CD4-positive, alpha-beta T cell (primary cell): ENCODE measurements around the gene RSRC1. TPM values are rescaled to one million over a fixed set of nuclear protein-coding genes. Genes with fewer than 3 reads are reported as not detected.

Source experiments
- ATAC-seq: fragments of 200-7000 bp; cut with Tn5 transposase; one replicate; pipeline ENCODE4 v1.10.0; 2022; ENCODE audit warnings: mild to moderate bottlenecking; ENCODE audit not compliant: poor library complexity
- CTCF ChIA-PET: fragments of 350-600 bp; sonication (Branson Sonifier 250); formaldehyde crosslinking; loops from one replicate; lab custom pipeline; 2021; ENCODE audit warnings: antibody characterized with exemption, inconsistent platforms; lab: Charles Lee
- POLR2A ChIA-PET: fragments of 350-600 bp; sonication (Branson Sonifier 250); formaldehyde crosslinking; loops from one replicate; lab custom pipeline; 2021; ENCODE audit warnings: antibody characterized with exemption, inconsistent platforms; lab: Charles Lee
- DNase-seq, 14 experiments: peaks; one replicate each; pipeline ENCODE4 v3.0.0-alpha.2; 2013 to 2020; ENCODE audit warnings: mixed read lengths in 2 of 14
- H3K27ac ChIP-seq, 2 donors: one replicate each; pipeline versions ENCODE4 v1.5.1 to v1.7.0; 2013; ENCODE audit warnings: low read length in 2 of 2, low read depth in 1 of 2, mild to moderate bottlenecking in 1 of 2
- H3K27me3 ChIP-seq, 2 experiments: 1 replicate in 1 of 2; 2 replicates in 1 of 2; pipeline versions ENCODE4 v1.6.1 to v1.7.0; 2013; ENCODE audit warnings: low read length in 2 of 2, control low read depth in 1 of 2, mild to moderate bottlenecking in 1 of 2, moderate library complexity in 1 of 2; ENCODE audit not compliant: insufficient read depth in 2 of 2, control insufficient read depth in 1 of 2
- H3K36me3 ChIP-seq: one replicate; pipeline ENCODE4 v1.6.1; 2013; ENCODE audit warnings: low read length, control low read depth; ENCODE audit not compliant: insufficient read depth
- H3K4me1 ChIP-seq: one replicate; pipeline ENCODE4 v1.6.1; 2013; ENCODE audit warnings: low read length, control low read depth; ENCODE audit not compliant: insufficient read depth
- H3K4me3 ChIP-seq: one replicate; pipeline ENCODE4 v1.5.1; 2013; ENCODE audit warnings: mild to moderate bottlenecking, low read length, moderate library complexity
- H3K9me3 ChIP-seq, 2 experiments: 1 replicate in 1 of 2; 2 replicates in 1 of 2; pipeline versions ENCODE4 v1.6.1 to v1.7.0; 2013; ENCODE audit warnings: low read length in 2 of 2, mild to moderate bottlenecking in 2 of 2, control low read depth in 1 of 2, moderate library complexity in 1 of 2; ENCODE audit not compliant: control insufficient read depth in 1 of 2, insufficient read depth in 1 of 2
- H3K27ac Mint-ChIP-seq: one replicate; pipeline ENCODE4 v1.8.0; 2020; ENCODE audit warnings: mixed read lengths
- H3K27me3 Mint-ChIP-seq: one replicate; pipeline ENCODE4 v1.8.0; 2021; ENCODE audit warnings: mixed read lengths
- H3K36me3 Mint-ChIP-seq: one replicate; pipeline ENCODE4 v1.8.0; 2021; ENCODE audit warnings: low read depth, mixed read lengths
- H3K4me1 Mint-ChIP-seq: one replicate; pipeline ENCODE4 v1.8.0; 2021; ENCODE audit warnings: low read depth, mixed read lengths
- H3K4me3 Mint-ChIP-seq: one replicate; pipeline ENCODE4 v1.8.0; 2020; ENCODE audit warnings: mild to moderate bottlenecking, mixed read lengths
- H3K9me3 Mint-ChIP-seq: one replicate; pipeline ENCODE4 v1.8.0; 2020; ENCODE audit warnings: mixed read lengths
- intact Hi-C, 2 experiments: fragments of 100-400 bp; cut with DNase I in 1 of 2; cut with micrococcal nuclease in 1 of 2; formaldehyde crosslinking; loops; one replicate each; pipeline versions ENCODE4 v1.15.1 to v1.9.0; 2023 to 2025; cut with DNase I, micrococcal nuclease
- total RNA-seq, 174 experiments: library from RNA in 2 of 174; stranded (reverse) in 2 of 174; gene quantifications; one replicate each; pipeline ENCODE4 v1.2.3 and lab custom pipeline; 2021 to 2026
- TF ChIP-seq, protein P1 (sequence below): fragments of 200-600 bp; IDR thresholded peaks from one replicate; pipeline ENCODE4 v1.8.0; 2022; ENCODE audit warnings: antibody characterized with exemption, mild to moderate bottlenecking

Gene RSRC1
- total RNA-seq, 2 experiments from 2014 or later = 22.3 to 24.6 TPM

DNA sequence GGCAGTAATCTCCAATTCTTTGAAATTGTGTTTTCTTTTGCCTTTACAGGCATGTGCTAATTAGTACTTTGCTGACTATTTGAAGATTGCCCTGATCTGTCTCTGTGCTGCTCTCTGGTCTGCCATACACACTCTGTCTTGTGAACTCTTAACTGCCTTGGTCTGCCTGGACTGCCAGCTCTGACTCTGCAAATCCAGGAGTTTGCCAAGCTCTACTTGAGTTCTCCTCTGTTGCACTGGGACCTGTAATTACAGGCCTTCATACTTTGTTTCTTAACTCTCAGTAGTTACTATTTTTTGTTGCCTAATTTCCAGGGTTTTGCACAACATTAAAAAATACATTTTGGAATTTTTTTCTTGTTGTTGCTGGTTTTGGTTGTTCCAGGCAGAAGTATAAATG is 155.0 kb downstream of the RSRC1 start:
- peaks cover 18% of the 10 kb centered on the region for H3K9me3 Mint-ChIP-seq
- intact Hi-C loops = no loop called here
- H3K4me3 Mint-ChIP-seq = no peak overlapping the region
- no peaks in the 10 kb centered on the region for H3K36me3 ChIP-seq
- CTCF ChIA-PET = no interaction called here
- no peak for ATAC-seq
- H3K4me3 ChIP-seq = no peak overlapping the region
- H3K27ac Mint-ChIP-seq = no peak overlapping the region
- POLR2A ChIA-PET = no interaction called here
- no peaks in the 10 kb centered on the region for H3K4me1 ChIP-seq
- TF ChIP-seq, protein P1, sequence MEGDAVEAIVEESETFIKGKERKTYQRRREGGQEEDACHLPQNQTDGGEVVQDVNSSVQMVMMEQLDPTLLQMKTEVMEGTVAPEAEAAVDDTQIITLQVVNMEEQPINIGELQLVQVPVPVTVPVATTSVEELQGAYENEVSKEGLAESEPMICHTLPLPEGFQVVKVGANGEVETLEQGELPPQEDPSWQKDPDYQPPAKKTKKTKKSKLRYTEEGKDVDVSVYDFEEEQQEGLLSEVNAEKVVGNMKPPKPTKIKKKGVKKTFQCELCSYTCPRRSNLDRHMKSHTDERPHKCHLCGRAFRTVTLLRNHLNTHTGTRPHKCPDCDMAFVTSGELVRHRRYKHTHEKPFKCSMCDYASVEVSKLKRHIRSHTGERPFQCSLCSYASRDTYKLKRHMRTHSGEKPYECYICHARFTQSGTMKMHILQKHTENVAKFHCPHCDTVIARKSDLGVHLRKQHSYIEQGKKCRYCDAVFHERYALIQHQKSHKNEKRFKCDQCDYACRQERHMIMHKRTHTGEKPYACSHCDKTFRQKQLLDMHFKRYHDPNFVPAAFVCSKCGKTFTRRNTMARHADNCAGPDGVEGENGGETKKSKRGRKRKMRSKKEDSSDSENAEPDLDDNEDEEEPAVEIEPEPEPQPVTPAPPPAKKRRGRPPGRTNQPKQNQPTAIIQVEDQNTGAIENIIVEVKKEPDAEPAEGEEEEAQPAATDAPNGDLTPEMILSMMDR = no peak
- no peak for DNase-seq
- H3K27ac ChIP-seq = no peak overlapping the region
- no peaks in the 10 kb centered on the region for H3K27me3 ChIP-seq
- H3K36me3 Mint-ChIP-seq = peaks cover 91% of the 10 kb centered on the region
- H3K27me3 Mint-ChIP-seq = no peaks in the 10 kb centered on the region
- H3K4me1 Mint-ChIP-seq = peaks cover 10% of the 10 kb centered on the region
- peaks cover 9 to 36% of the 10 kb centered on the region in 2 experiments for H3K9me3 ChIP-seq

DNA sequence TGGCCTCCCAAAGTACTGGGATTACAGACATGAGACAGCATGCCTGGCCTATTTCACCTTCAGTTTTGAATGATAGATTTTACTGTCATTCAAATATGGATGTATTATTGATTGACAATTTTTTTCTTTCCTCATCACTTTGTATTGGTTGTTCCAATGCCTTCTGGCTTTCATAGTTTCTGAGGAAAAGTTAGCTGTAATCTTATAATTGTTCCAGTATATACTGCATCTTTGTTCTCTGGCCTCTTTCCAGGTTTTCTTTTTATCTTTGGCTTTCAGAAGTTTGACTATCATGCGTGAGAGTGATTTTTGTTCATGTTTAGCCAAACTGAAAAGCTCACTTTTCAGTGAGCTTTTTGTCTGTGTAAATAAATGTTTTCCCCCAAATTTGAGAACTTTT is 157.1 kb downstream of the RSRC1 start:
- Histone ChIP-seq H3K4me3 (no peak overlapping the region), H3K9me3 (peaks cover 9 to 36% of the 10 kb centered on the region in 2 experiments), H3K36me3 (no peaks in the 10 kb centered on the region), H3K27ac (no peak overlapping the region), H3K4me1 (no peaks in the 10 kb centered on the region), H3K27me3 (no peaks in the 10 kb centered on the region)
- POLR2A ChIA-PET = interaction anchor here (0.7 kb wide), 1 partner anchor 17 kb away, joined by 3 read pairs; no protein-coding TSS in a partner anchor
- CTCF ChIA-PET = no interaction called here
- DNase-seq = no peak
- no peak for ATAC-seq
- intact Hi-C loops = no loop called here
- Mint-ChIP-seq H3K9me3 (peaks cover 14% of the 10 kb centered on the region), H3K4me3 (no peak overlapping the region), H3K4me1 (no peaks in the 10 kb centered on the region), H3K36me3 (peaks cover 89% of the 10 kb centered on the region), H3K27me3 (no peaks in the 10 kb centered on the region), H3K27ac (no peak overlapping the region)
- TF ChIP-seq, protein P1 = no peak

DNA sequence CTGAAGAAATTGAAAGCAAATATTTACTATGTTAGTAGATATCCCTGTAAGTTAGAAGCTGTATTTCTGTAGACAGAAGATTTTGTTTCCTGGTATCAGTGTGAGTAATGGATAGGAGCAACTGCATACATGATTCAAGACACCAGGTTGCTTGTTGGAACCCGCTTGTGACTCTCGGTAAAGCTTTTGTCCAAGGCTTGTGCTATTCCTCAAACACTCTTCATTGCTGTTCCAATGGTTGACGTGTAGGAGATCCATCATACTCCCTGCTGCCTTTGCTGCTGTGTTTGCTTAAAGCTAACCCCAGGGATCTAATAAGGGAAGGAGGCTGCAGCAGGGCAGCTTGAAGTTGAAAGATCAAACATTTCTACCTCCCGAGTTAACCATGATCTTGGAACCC is 160.1 kb downstream of the RSRC1 start:
- intact Hi-C loops = no loop called here
- peaks cover 86% of the 10 kb centered on the region for H3K36me3 Mint-ChIP-seq
- Histone ChIP-seq H3K36me3 (no peaks in the 10 kb centered on the region), H3K9me3 (peaks cover 9 to 30% of the 10 kb centered on the region in 2 experiments), H3K27me3 (no peaks in the 10 kb centered on the region), H3K4me1 (no peaks in the 10 kb centered on the region), H3K27ac (no peak overlapping the region), H3K4me3 (no peak overlapping the region)
- no peaks in the 10 kb centered on the region for H3K4me1 Mint-ChIP-seq
- no peak overlapping the region for H3K27ac Mint-ChIP-seq
- CTCF ChIA-PET = no interaction called here
- POLR2A ChIA-PET = no interaction called here
- no peaks in the 10 kb centered on the region for H3K27me3 Mint-ChIP-seq
- ATAC-seq (no peak), DNase-seq (no peak)
- no peak overlapping the region for H3K4me3 Mint-ChIP-seq
- peaks cover 11% of the 10 kb centered on the region for H3K9me3 Mint-ChIP-seq
- TF ChIP-seq, protein P1 = no peak
